ENCODE data around the gene SFTPD.
"Not testable (repeated sequence)": the region's sequence is repeated elsewhere in the genome, so short reads cannot be mapped to it uniquely, and the experiment has no call there.

The SFTPD gene

DNA sequence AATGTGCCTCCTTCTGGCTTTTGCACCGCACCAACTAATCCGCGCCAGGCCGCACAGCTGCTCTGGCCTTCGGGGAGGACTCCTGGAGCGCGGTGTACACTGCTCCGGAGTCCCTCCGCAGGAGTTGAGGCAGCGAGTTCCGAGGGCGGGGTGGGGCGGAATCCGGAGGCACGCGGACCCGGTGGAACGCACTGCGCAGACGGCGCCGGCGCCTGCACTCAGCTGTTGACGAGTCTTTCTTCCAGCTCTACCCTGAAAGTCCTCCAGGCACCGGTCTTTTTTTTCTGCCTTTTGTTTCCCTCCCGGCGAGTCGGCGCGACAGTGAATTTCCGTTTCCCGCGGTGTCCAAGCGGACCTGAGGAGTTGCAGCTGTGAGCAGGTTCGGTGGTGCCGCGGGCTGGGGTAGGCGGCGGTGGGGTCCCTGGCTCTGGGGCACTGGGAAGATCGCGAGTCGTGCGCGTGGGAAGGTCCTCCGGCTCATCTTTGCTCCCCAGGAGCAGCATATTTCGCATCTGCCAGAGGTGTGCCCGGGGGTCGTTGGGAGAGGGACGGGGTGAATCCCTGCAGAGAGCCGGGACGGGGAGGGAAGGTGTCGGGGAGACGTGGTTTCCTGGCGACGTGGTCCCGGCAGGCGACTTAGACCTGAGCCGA is 44.1 kb downstream of the SFTPD start:
- H3K4me3 ChIP-seq (ENCODE audit: low read depth, low read length), result peak overlapping the region; percentile 64
- TF ChIP-seq, protein P1, sequence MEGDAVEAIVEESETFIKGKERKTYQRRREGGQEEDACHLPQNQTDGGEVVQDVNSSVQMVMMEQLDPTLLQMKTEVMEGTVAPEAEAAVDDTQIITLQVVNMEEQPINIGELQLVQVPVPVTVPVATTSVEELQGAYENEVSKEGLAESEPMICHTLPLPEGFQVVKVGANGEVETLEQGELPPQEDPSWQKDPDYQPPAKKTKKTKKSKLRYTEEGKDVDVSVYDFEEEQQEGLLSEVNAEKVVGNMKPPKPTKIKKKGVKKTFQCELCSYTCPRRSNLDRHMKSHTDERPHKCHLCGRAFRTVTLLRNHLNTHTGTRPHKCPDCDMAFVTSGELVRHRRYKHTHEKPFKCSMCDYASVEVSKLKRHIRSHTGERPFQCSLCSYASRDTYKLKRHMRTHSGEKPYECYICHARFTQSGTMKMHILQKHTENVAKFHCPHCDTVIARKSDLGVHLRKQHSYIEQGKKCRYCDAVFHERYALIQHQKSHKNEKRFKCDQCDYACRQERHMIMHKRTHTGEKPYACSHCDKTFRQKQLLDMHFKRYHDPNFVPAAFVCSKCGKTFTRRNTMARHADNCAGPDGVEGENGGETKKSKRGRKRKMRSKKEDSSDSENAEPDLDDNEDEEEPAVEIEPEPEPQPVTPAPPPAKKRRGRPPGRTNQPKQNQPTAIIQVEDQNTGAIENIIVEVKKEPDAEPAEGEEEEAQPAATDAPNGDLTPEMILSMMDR (IDR thresholded peaks at IDR 0.05; ENCODE audit: low read depth, low read length), result no peak

DNA sequence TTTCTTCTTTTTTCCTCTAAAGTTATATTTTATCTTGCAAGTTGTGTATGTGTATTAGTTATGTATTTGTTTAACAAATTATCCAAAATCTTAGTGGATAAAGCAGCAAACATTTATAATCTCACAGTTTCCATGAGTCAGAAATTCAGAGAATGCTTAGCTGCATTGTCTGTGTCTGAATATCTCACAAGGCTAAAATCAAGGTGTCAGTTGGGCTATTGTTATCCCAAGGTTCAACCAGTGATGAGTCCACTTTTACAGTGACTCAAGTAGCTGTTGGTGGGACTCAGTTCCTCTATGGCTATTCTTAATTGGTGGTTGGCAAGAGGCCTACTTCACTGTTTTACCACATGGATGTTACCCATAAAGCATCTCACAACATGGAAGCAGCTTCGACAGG is 47.3 kb downstream of the SFTPD start:
- not testable (repeated sequence) for H3K4me3 ChIP-seq (ENCODE audit: low read depth, low read length)

DNA sequence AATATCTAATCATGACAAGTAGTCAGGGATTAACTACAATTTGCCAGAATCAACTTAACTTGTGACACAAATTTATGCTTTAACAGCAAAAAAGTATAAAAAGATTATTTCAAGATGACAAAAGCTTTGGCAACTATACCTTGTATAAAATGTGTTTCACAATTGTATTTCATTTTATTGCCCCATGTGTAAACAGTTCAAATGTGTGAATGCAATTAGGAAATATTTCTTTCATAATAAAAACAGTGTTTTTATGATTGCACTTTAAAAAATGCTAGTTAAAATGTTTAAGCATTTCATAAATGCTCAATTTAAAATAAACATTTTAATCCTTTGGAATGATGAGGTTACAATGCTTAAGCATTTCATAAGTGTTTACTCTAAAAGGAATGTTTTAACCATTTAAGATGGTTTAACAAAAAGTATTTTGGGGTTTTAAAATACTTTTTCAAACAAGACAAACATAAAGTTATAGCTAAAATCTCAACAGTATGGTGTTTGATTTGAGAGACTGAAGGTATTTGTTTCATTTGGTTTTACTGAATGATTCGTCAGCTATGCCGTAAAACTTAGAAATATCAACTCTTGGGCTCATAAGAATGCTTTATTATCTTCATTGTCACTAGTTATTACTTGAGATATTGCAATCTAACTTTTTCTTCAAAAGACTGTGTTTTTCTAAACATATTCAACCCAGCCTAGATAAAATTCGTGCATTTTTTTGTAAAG is 50.1 kb downstream of the SFTPD start:
- TF ChIP-seq, protein P1 (IDR thresholded peaks at IDR 0.05; ENCODE audit: low read depth, low read length), result no peak

DNA sequence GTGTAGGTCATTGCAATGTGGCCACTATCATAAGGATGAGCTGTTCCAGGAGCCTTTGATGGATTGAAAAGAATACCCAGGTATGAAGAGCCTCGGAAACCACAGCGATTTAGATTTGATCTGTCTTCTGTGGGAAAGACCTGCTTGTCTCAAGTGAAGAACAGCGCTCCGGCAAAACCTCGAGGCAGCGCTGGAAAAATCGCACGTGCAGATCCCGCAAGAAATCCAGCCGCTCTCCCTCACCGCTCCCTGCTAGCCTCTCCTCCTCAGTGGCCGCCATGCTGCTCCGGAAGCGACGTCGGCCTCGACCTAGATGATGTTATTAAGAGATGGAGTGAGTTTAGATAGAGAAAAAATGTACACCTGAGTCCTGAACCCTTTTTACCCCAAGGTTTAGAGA is 56.0 kb downstream of the SFTPD start:
- H3K4me3 ChIP-seq (ENCODE audit: low read depth, low read length), result not testable (repeated sequence)

More for the DNA sequence above, 50.1 kb downstream of the SFTPD start:
- H3K4me3 ChIP-seq (ENCODE audit: low read depth, low read length), result no peak overlapping the region

DNA sequence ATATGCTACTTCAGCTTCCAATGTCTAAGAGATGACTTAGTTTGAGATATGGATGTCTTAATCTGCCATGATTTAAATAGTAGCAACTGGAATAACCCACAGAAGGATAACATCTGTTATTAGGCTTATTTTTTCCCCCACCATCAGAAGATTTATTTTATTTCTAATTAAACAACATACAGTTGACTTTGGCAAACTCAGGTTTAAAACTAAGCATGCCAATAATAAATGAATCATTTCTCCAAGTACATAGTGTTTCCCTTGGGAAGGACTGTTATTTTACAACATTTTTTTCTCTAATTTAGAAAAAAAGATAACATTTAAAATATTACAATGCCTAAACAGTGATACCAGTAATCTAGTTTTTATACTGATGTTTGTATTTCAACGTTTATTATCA is 58.4 kb downstream of the SFTPD start:
- H3K4me3 ChIP-seq (ENCODE audit: low read depth, low read length), result no peak overlapping the region
- TF ChIP-seq, protein P1 (IDR thresholded peaks at IDR 0.05; ENCODE audit: low read depth, low read length), result no peak

DNA sequence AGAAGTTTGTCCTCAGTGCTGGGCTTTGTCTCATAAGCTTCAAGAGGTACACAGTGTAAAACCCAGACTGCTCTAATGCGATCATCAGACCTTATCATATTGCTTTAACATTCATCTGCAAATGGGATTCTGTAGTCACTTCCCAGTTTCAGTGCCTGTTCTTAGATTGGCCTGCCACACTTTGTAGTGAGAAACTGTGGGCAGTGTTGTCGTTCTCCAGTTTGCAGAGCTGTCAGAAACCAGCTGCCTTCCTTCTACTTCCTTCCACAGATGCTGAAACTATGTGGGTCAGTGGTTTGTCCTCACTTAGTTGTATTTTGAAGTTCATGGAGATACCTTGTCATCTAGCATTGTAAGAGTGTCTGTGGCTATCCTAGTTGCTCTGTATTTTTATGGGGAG is 59.9 kb downstream of the SFTPD start:
- not testable (repeated sequence) for H3K4me3 ChIP-seq (ENCODE audit: low read depth, low read length)

Measured in WI38 (cell line).